K562 (cell line): ENCODE measurements around the gene ARID4B. TPM values are rescaled to one million over a fixed set of nuclear protein-coding genes. Genes with fewer than 3 reads are reported as not detected.
A peak's percentile ranks its signal among the peaks of the same experiment; 100 is the strongest.

Experiments used
- ADNP ChIP-seq: fragments of 200-800 bp; sonication (Bioruptor generic); IDR thresholded peaks from 2 replicates; pipeline ENCODE4 v1.6.1; 2016; ENCODE audit warnings: missing genetic modification characterization, missing compliant biosample characterization
- ATF4 ChIP-seq: fragments of 450-650 bp; formaldehyde crosslinking; IDR thresholded peaks from 2 replicates; pipeline ENCODE4 v1.4.0; 2022; ENCODE audit warnings: mild to moderate bottlenecking, moderate library complexity
- CHD4 ChIP-seq: fragments of 200-600 bp; sonication (generic); IDR thresholded peaks from 3 replicates; pipeline ENCODE4 v1.6.1; 2012; ENCODE audit warnings: low read depth, mild to moderate bottlenecking, mixed read lengths, low read length, inconsistent platforms; ENCODE audit not compliant: insufficient read depth, insufficient replicate concordance, poor library complexity, severe bottlenecking
- DMBX1 ChIP-seq: fragments of 250-450 bp; sonication (Bioruptor Pico); IDR thresholded peaks from 2 replicates; pipeline ENCODE4 v1.8.0; 2022; ENCODE audit warnings: inconsistent platforms, mild to moderate bottlenecking, moderate library complexity, borderline replicate concordance
- ELK3 ChIP-seq: fragments of 450-650 bp; formaldehyde crosslinking; IDR thresholded peaks from 2 replicates; pipeline ENCODE4 v1.4.0; 2020; ENCODE audit warnings: mild to moderate bottlenecking
- ERF ChIP-seq: fragments of 450-650 bp; formaldehyde crosslinking; IDR thresholded peaks from 2 replicates; pipeline ENCODE4 v1.4.0; 2020; ENCODE audit warnings: mild to moderate bottlenecking, mixed read lengths
- EZH2 ChIP-seq: IDR thresholded peaks from 2 replicates; pipeline ENCODE4 v1.6.1; 2012; ENCODE audit warnings: low read depth, mild to moderate bottlenecking, inconsistent platforms, low read length, borderline replicate concordance
- HNRNPL ChIP-seq: fragments of 200-400 bp; formaldehyde crosslinking; IDR thresholded peaks from 2 replicates; pipeline ENCODE4 v1.6.1; 2017; ENCODE audit warnings: low read depth, mild to moderate bottlenecking, low read length
- KDM1A ChIP-seq, 2 experiments: fragments of 450-650 bp; IDR thresholded peaks; 2 replicates each; pipeline ENCODE4 v1.6.1; 2016; ENCODE audit warnings: mild to moderate bottlenecking in 2 of 2
- RBM15 ChIP-seq: fragments of 200-400 bp; formaldehyde crosslinking; IDR thresholded peaks from 2 replicates; pipeline ENCODE4 v1.6.1; 2018; ENCODE audit warnings: mild to moderate bottlenecking, low read length, moderate library complexity; ENCODE audit not compliant: insufficient read depth
- SIX5 ChIP-seq, 2 experiments: IDR thresholded peaks; 2 replicates each; pipeline ENCODE4 v1.6.1; 2011; ENCODE audit warnings: low read length in 2 of 2, borderline replicate concordance in 1 of 2, low read depth in 1 of 2, mild to moderate bottlenecking in 1 of 2, moderate library complexity in 1 of 2; ENCODE audit not compliant: insufficient read depth in 1 of 2
- TSC22D4 ChIP-seq: fragments of 450-650 bp; IDR thresholded peaks from 2 replicates; pipeline ENCODE4 v1.6.1; 2016; ENCODE audit warnings: missing genetic modification characterization, missing biosample characterization, control low read depth
- ZNF174 ChIP-seq: fragments of 250-450 bp; sonication (Bioruptor Pico); IDR thresholded peaks from 2 replicates; pipeline ENCODE4 v1.4.0; 2020; ENCODE audit warnings: mild to moderate bottlenecking
- ZNF384 ChIP-seq: IDR thresholded peaks from 2 replicates; pipeline ENCODE4 v1.6.1; 2012; ENCODE audit warnings: low read depth, low read length, improper control_type of control experiment
- ZNF518B ChIP-seq: fragments of 250-450 bp; sonication (Bioruptor Pico); IDR thresholded peaks from 2 replicates; pipeline ENCODE4 v1.5.0; 2021; ENCODE audit warnings: mild to moderate bottlenecking, moderate library complexity
- ZNF639 ChIP-seq, 2 experiments: fragments of 200-800 bp in 1 of 2; sonication (Bioruptor generic) in 1 of 2; sonication (generic) in 1 of 2; formaldehyde crosslinking in 1 of 2; IDR thresholded peaks in 1 of 2; conservative IDR thresholded peaks in 1 of 2; 2 replicates each; pipeline versions ENCODE4 v1.5.0 to v1.6.1; 2016 to 2020; ENCODE audit warnings: missing compliant biosample characterization in 1 of 2, missing genetic modification characterization in 1 of 2, missing genetic modification reagents in 1 of 2
- ZNF77 ChIP-seq: fragments of 250-450 bp; sonication (Bioruptor Pico); IDR thresholded peaks from 2 replicates; pipeline ENCODE4 v1.5.0; 2020
- polyA plus RNA-seq, 8 experiments: library from polyadenylated mRNA; depleted of rRNA in 4 of 8; stranded (reverse) in 5 of 8; unstranded in 3 of 8; fragments of >200 nt; fragmentation: Nextera tagmentation in 2 of 8; fragmentation: Illumina TruSeq in 1 of 8; extraction: Ambion mirVana in 2 of 8; extraction: Trizol in 1 of 8; gene quantifications; 2 replicates each; pipeline versions ENCODE4 v1.2.1 to v1.2.3, GENCODE V29; 2011 to 2014; ENCODE audit warnings: inconsistent platforms in 1 of 8, missing spikeins in 1 of 8
- total RNA-seq, 7 experiments: library from RNA; depleted of rRNA in 6 of 7; stranded (reverse); fragments of >200 nt in 6 of 7; fragmentation: Illumina TruSeq in 2 of 7; extraction: Trizol in 2 of 7; gene quantifications; 2 replicates each; pipeline versions ENCODE4 v1.2.1 to v1.2.3, GENCODE V29; 2011 to 2021; ENCODE audit warnings: low replicate concordance in 1 of 7
- TF ChIP-seq, protein P1 (sequence below): IDR thresholded peaks from 3 replicates; pipeline ENCODE4 v1.6.1; 2011; ENCODE audit warnings: borderline replicate concordance, mild to moderate bottlenecking; ENCODE audit not compliant: insufficient read length, insufficient read depth

Gene ARID4B
- total and polyA plus RNA-seq, 9 of the 15 experiments (the other 6 are each of a cell fraction or from before 2014, with no cell fraction given), result 8.4 to 38.9 (median 18.5) TPM

GRCh38 chr1:235160383-235160956 lies 167.5 kb downstream of the ARID4B start (continued):
- TF ChIP-seq ZNF518B (CRISPR knock-in tag), result no peak
- peak; percentile 41 to 75; a peak in 3 of 4 replicates for TF ChIP-seq KDM1A (IDR thresholded peaks at IDR 0.05)
- no peak for TF ChIP-seq RBM15
- TF ChIP-seq EZH2, result no peak
- TF ChIP-seq ZNF384, result no peak
- no peak for TF ChIP-seq ATF4 (CRISPR knock-in tag)
- TF ChIP-seq, protein P1, sequence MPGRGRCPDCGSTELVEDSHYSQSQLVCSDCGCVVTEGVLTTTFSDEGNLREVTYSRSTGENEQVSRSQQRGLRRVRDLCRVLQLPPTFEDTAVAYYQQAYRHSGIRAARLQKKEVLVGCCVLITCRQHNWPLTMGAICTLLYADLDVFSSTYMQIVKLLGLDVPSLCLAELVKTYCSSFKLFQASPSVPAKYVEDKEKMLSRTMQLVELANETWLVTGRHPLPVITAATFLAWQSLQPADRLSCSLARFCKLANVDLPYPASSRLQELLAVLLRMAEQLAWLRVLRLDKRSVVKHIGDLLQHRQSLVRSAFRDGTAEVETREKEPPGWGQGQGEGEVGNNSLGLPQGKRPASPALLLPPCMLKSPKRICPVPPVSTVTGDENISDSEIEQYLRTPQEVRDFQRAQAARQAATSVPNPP, result no peak
- no peak for TF ChIP-seq ERF (CRISPR knock-in tag)
- TF ChIP-seq ZNF639 (CRISPR knock-in tag; conservative IDR thresholded peaks at IDR 0.05 in 1 of 2, IDR thresholded peaks at IDR 0.05 in 1 of 2), result no peak
- no peak for TF ChIP-seq HNRNPL
- no peak for TF ChIP-seq CHD4
- TF ChIP-seq TSC22D4 (tag), result no peak
- no peak for TF ChIP-seq ZNF77 (CRISPR knock-in tag)
- no peak for TF ChIP-seq ADNP (tag)
- no peak for TF ChIP-seq ELK3 (CRISPR knock-in tag)
- TF ChIP-seq ZNF174 (CRISPR knock-in tag), result no peak
- 0 out of 2 replicates have a peak, but pooled peaks have one; percentile 12 for TF ChIP-seq DMBX1 (CRISPR knock-in tag)
- no peak for TF ChIP-seq SIX5 (IDR thresholded peaks at IDR 0.05; ENCODE audit: borderline replicate concordance in 1 of 2, insufficient read depth in 1 of 2, low read depth in 1 of 2, low read length in 2 of 2)
